Bronchial epithelial cell (primary cell): ENCODE data around the gene CACNA2D1. TPM values are rescaled to one million over a fixed set of nuclear protein-coding genes. Genes with fewer than 3 reads are reported as not detected.

Experiments used
- DNase-seq: peaks from one replicate; pipeline ENCODE4 v3.0.0-alpha.2; 2010; ENCODE audit warnings: low read depth
- FAIRE-seq: peaks from 2 replicates; lab custom pipeline; 2011; peaks lifted over from hg19 to GRCh38; lab: Jason Lieb, UNC
- H3K27me3 ChIP-seq: 2 replicates; pipeline ENCODE4 v1.5.1; 2011; ENCODE audit warnings: low read length; ENCODE audit not compliant: control insufficient read depth, insufficient read depth
- H3K36me3 ChIP-seq: 2 replicates; pipeline ENCODE4 v1.5.1; 2011; ENCODE audit warnings: low read length; ENCODE audit not compliant: control insufficient read depth, insufficient read depth
- H3K4me3 ChIP-seq: 2 replicates; pipeline ENCODE4 v1.5.1; 2011; ENCODE audit warnings: mild to moderate bottlenecking, low read depth, low read length, control low read depth
- total RNA-seq: library from RNA; depleted of rRNA; stranded (reverse); fragments of >200 nt; gene quantifications from 2 replicates; pipeline ENCODE4 v1.2.1, GENCODE V29; 2014
- TF ChIP-seq, protein P1 (sequence below): IDR thresholded peaks from 2 replicates; pipeline ENCODE4 v1.5.1; 2011; ENCODE audit warnings: mild to moderate bottlenecking, moderate library complexity, low read length, control low read depth, inconsistent platforms; ENCODE audit not compliant: insufficient read depth, severe bottlenecking

The CACNA2D1 gene
- total RNA-seq, 1 donor from 2014 or later = 1.1 TPM

DNA sequence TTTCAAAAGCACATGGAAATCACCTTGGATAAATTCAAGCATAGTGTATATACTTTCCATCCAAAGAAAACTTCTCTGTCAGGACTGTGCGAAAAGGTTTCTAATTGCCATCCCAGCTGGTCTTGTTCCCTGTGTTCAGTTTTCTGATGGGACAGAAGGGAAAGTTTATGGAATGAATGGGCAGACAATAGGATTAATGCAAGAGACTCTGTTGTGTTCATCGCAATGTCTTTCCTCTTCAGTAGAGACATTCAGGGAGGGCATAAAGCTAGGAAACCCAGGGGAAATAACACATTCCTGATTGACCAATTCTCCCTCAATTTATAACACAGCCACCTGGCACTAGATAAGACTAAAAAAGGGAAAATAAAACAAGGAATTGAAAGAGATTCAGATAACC lies 78.9 kb downstream of the CACNA2D1 start:
- Histone ChIP-seq H3K4me3 (no peak overlapping the region), H3K36me3 (no peaks in the 10 kb centered on the region), H3K27me3 (no peaks in the 10 kb centered on the region)
- DNase-seq (no peak), FAIRE-seq (no peak)
- TF ChIP-seq, protein P1, sequence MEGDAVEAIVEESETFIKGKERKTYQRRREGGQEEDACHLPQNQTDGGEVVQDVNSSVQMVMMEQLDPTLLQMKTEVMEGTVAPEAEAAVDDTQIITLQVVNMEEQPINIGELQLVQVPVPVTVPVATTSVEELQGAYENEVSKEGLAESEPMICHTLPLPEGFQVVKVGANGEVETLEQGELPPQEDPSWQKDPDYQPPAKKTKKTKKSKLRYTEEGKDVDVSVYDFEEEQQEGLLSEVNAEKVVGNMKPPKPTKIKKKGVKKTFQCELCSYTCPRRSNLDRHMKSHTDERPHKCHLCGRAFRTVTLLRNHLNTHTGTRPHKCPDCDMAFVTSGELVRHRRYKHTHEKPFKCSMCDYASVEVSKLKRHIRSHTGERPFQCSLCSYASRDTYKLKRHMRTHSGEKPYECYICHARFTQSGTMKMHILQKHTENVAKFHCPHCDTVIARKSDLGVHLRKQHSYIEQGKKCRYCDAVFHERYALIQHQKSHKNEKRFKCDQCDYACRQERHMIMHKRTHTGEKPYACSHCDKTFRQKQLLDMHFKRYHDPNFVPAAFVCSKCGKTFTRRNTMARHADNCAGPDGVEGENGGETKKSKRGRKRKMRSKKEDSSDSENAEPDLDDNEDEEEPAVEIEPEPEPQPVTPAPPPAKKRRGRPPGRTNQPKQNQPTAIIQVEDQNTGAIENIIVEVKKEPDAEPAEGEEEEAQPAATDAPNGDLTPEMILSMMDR = no peak

DNA sequence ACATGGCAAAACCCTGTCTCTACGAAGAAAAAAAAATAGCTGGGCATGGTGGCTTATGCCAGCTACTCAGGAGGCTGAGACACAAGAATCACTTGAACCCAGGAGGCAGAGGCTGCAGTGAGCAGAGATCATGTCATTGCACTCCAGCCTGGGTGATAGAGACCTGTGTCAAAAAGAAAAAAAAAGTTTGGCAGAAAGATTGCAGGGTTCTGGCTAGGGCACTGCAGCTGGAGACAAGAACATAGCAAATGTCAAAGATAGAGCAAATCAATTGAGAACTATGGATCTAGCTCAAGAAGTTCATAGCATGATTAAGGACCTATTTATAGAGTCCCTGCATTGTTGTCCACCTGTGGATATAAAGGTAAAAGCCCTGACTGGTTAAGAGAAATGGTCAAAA lies 79.5 kb downstream of the CACNA2D1 start:
- DNase-seq = no peak
- Histone ChIP-seq H3K27me3 (no peaks in the 10 kb centered on the region), H3K36me3 (no peaks in the 10 kb centered on the region), H3K4me3 (no peak overlapping the region)
- TF ChIP-seq, protein P1 = no peak
- FAIRE-seq = no peak

DNA sequence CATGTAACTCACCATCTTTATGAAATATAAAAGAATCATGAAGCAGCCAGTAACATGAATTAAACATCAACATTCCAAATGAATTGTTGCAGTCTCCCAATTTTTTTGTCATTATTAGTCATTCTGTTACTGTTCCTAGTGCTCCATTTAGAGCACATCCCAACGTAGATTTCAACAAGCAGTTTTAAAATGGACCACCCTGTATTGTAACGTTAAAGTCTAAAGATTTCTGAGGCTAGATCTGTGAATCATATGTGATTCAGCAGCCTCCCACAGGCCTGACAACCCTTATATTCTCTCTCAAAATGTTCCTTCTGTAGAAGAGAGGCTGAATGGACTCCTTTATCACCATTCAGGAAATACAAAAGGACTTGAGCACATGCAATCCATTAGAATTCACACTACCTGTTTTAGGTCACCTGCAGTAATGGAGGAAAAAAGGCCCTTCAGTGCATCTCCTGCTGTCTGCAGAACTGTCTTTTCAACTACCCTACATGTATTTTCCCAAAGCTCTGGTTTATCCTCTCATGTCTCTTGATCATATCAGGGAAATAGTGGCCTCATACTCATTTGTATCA lies 81.4 kb downstream of the CACNA2D1 start:
- FAIRE-seq = no peak
- Histone ChIP-seq H3K4me3 (no peak overlapping the region), H3K36me3 (no peaks in the 10 kb centered on the region), H3K27me3 (no peaks in the 10 kb centered on the region)
- peak; percentile 5 for DNase-seq
- TF ChIP-seq, protein P1 = no peak

DNA sequence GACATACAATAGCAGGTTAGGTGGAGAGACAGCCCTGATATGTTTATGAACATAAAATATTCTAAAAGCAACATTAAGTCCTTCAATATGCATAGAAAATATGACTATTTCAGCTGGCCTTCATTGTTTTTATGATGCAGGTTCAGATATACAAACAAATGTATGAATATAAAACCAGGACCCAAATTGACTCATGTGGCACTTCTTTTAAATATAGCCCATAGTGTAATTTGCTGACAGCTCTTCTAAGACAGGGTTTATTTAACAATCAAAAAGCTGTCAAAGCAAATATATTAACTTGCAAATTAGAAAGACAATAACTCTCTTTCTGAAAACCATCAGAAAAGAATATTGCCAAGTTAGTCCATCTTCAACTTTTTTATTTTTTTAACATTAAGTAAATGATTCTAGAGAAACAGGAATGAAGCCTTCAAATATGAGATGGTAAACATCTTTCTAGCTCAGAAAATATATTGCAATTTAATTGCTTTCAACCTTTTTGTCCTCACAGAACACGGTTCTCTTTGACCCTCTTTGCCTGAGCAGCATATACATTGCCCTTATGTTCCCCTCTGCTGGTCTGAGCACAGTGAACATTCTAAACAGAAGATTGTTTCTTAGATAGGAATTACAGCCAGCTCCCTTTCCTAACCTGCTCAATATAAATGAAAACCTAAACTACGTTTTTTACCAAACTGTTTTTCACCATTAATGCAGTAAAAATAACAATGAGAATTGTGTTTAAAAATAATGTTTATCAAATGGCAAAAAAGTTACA lies 82.8 kb downstream of the CACNA2D1 start:
- Histone ChIP-seq H3K4me3 (no peak overlapping the region), H3K36me3 (no peaks in the 10 kb centered on the region), H3K27me3 (no peaks in the 10 kb centered on the region)
- FAIRE-seq (no peak), DNase-seq (no peak)
- TF ChIP-seq, protein P1 = no peak

DNA sequence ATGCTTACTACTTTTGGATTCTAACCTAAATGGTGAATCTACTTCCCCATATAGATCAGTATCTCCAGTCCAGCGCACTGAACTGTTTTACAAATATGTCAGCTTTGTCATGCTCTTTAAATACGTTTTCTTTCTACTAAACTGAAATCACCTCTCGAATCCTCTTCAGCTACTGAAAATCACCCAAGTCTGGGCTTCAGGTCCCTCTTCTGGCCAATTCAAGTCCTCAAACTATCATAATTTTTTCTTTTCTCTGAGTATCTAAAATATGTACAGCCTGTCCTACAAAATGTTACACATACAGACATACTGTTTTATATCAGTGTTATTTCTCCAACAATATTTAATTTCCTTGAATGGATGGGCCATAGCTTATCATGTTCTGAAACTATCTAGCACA lies 84.2 kb downstream of the CACNA2D1 start:
- no peak for FAIRE-seq

More for the DNA sequence above, 84.2 kb downstream of the CACNA2D1 start:
- no peaks in the 10 kb centered on the region for H3K36me3 ChIP-seq
- no peaks in the 10 kb centered on the region for H3K27me3 ChIP-seq
- TF ChIP-seq, protein P1 = no peak
- no peak overlapping the region for H3K4me3 ChIP-seq
- no peak for DNase-seq
